ENCODE results near the gene ARHGEF26. TPM values are rescaled to one million over a fixed set of nuclear protein-coding genes. Genes with fewer than 3 reads are reported as not detected.

The ARHGEF26 gene
- total RNA-seq, 2 experiments from 2014 or later, result 0.14 to 0.16 TPM

DNA sequence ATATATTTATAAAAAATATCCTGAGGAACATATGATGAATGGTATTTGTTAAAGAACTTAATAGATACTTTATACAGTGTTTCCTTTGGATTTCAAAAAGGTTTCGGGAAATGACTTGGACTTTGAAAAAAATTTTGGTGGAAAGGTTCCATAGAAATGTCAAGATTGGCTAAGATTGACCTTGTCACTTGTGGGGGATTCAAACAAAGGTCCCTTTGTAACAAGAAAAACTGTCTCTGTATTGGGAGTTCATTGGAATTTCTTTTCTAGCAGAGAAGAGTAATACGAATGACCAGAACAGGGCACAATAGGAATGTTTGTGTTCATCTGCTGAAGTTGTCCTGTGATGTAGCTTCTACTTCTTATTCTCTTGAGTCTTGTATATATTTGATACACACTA is 43.2 kb downstream of the ARHGEF26 start:
- CTCF ChIA-PET, result interaction anchor here (1.5 kb wide), 1 partner anchor 89 kb away, joined by 4 read pairs; no protein-coding TSS in a partner anchor
- Mint-ChIP-seq H3K36me3 (ENCODE audit: low read depth) (no peaks in the 10 kb centered on the region), H3K9me3 (ENCODE audit: low read depth) (no peaks in the 10 kb centered on the region), H3K4me1 (no peaks in the 10 kb centered on the region), H3K27ac (no peak overlapping the region), H3K27me3 (peaks cover 5% of the 10 kb centered on the region), H3K4me3 (no peak overlapping the region)
- intact Hi-C loops (cut with DNase I, micrococcal nuclease), result no loop called here
- ATAC-seq, result no peak
- POLR2A ChIA-PET, result no interaction called here
- no peak for DNase-seq

DNA sequence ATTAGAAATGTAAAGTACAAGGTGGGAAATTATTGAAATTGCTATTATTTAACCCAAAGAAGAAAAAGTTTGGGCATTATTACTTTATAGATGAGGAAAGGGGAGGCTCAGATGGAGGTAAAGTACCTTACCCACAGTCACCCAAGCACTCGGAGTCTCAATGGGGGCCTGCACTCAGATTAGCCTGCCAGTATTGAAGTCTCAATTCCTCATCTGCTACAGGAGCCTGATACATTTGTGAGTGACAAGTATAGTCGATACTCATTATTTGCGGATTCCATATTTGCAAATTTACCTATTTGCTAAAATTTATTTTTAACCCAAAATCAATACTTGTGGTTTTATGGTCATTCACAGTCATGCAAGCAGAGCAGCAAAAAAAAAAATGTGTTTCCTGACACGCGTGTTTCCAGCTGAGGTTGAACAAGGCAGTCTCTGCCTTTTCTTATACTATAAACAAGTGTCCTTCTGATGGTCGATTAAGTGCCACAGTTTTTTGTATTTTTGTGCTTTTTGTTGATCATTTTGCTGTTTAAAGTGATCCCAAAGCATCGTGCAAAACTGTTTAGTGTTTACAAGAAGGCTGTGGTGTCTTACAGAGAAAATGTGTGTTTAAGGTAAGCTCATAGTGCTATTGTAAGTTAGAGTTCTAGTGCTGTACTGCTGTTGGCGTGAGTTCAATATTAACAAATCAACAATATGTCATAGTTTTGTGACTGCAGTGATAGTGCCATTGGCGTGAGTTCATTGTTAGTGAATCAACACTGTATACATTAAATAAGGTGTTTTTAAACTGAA is 48.0 kb downstream of the ARHGEF26 start:
- H3K9me3 Mint-ChIP-seq (ENCODE audit: low read depth), result no peaks in the 10 kb centered on the region
- ATAC-seq, result no peak
- H3K27ac Mint-ChIP-seq, result no peak overlapping the region
- H3K4me3 Mint-ChIP-seq, result no peak overlapping the region
- CTCF ChIA-PET, result interaction anchor here (1.3 kb wide), 1 partner anchor 10 kb away, joined by 3 read pairs; no protein-coding TSS in a partner anchor
- no peaks in the 10 kb centered on the region for H3K4me1 Mint-ChIP-seq
- intact Hi-C loops (cut with DNase I, micrococcal nuclease), result no loop called here
- peaks cover 10% of the 10 kb centered on the region for H3K27me3 Mint-ChIP-seq
- no peaks in the 10 kb centered on the region for H3K36me3 Mint-ChIP-seq (ENCODE audit: low read depth)
- DNase-seq, result no peak
- POLR2A ChIA-PET, result no interaction called here

DNA sequence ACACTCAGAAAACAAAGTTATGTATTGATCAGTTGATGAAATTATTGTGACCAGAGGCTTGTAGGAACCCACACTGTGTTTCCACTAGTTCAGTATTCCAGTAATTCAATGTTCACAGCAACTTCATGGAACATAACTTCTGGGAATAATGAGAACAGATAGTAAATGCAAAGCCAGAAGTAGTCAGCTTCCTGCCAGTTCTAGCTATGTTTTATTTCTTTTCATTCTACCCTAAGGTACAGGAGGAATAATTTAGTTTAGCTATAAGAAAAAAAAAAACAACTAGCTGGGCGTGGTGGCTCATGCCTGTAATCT is 48.6 kb downstream of the ARHGEF26 start:
- DNase-seq, result no peak
- H3K27me3 Mint-ChIP-seq, result peaks cover 10% of the 10 kb centered on the region
- H3K4me1 Mint-ChIP-seq, result no peaks in the 10 kb centered on the region
- CTCF ChIA-PET, result no interaction called here
- H3K4me3 Mint-ChIP-seq, result no peak overlapping the region
- intact Hi-C loops (cut with DNase I, micrococcal nuclease), result no loop called here
- H3K9me3 Mint-ChIP-seq (ENCODE audit: low read depth), result no peaks in the 10 kb centered on the region
- no peaks in the 10 kb centered on the region for H3K36me3 Mint-ChIP-seq (ENCODE audit: low read depth)
- H3K27ac Mint-ChIP-seq, result no peak overlapping the region
- POLR2A ChIA-PET, result no interaction called here
- ATAC-seq, result no peak

DNA sequence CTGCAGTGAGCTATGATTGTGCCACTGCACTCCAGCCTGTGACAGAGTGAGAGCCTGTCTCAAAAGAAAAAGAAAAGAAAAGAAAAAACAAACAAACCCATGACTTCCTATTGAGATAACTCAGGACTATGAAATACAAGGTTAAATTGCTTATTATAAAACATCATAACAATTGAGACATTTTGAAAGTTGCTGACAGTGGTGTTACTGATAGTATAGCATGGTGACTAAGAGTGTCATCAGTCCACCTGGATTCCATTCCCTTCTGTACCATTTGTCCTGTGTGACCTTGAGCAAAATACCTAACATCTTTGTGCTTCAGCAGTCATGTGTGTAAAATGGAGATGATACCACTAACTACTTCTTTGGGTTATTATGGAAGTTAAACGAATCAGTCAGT is 49.1 kb downstream of the ARHGEF26 start:
- H3K27ac Mint-ChIP-seq, result no peak overlapping the region
- H3K4me3 Mint-ChIP-seq, result no peak overlapping the region
- intact Hi-C loops (cut with DNase I, micrococcal nuclease), result no loop called here
- no peaks in the 10 kb centered on the region for H3K9me3 Mint-ChIP-seq (ENCODE audit: low read depth)
- ATAC-seq (no peak), DNase-seq (no peak)
- no peaks in the 10 kb centered on the region for H3K4me1 Mint-ChIP-seq
- H3K36me3 Mint-ChIP-seq (ENCODE audit: low read depth), result no peaks in the 10 kb centered on the region
- peaks cover 10% of the 10 kb centered on the region for H3K27me3 Mint-ChIP-seq
- CTCF ChIA-PET, result no interaction called here
- POLR2A ChIA-PET, result no interaction called here

DNA sequence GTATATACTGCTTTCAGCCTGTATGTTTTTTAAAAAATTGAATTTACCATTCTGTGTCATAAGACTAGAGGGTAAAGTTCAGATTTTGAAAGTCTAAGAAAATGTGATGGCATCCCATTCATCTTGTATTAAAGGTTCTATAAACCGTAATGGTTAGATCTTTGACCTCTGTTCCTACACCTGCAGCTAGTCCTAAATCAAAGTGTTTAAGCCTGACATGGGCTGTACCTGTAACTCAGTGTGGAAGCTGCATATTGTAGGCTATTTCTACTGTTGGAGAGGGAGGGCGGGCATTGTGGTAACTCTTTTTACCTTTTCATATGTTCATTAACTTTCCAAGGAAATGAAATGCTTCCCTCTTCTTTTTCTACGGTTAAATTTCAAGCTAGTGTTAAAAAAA is 53.9 kb downstream of the ARHGEF26 start:
- Mint-ChIP-seq H3K27me3 (peaks cover 9% of the 10 kb centered on the region), H3K4me1 (no peaks in the 10 kb centered on the region), H3K36me3 (ENCODE audit: low read depth) (no peaks in the 10 kb centered on the region), H3K27ac (no peak overlapping the region), H3K4me3 (no peak overlapping the region), H3K9me3 (ENCODE audit: low read depth) (no peaks in the 10 kb centered on the region)
- no peak for DNase-seq
- CTCF ChIA-PET, result no interaction called here
- intact Hi-C loops (cut with DNase I, micrococcal nuclease), result no loop called here
- ATAC-seq, result no peak
- POLR2A ChIA-PET, result no interaction called here

DNA sequence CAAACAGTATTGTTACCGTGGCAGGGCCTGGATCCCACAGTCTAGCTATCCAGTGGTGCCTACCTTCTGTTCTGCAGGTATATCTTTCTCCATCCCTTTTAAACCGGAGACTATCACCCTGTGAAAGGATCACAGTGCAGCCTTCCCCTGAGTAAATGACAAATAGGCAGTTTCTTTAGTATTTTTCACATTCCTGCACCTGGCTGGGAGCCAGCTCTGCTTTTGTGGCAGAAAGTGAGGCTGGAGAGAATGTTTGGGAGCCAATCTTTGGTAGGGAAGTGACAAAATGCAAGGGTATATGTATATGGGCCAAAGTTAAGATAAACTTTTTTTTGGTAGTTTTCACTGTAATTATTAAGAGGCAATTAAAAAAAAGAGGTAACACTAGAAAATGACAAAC is 54.8 kb downstream of the ARHGEF26 start:
- no peaks in the 10 kb centered on the region for H3K4me1 Mint-ChIP-seq
- peaks cover 9% of the 10 kb centered on the region for H3K27me3 Mint-ChIP-seq
- POLR2A ChIA-PET, result no interaction called here
- ATAC-seq (no peak), DNase-seq (no peak)
- H3K9me3 Mint-ChIP-seq (ENCODE audit: low read depth), result no peaks in the 10 kb centered on the region
- no peak overlapping the region for H3K4me3 Mint-ChIP-seq
- H3K27ac Mint-ChIP-seq, result no peak overlapping the region
- intact Hi-C loops (cut with DNase I, micrococcal nuclease), result no loop called here
- CTCF ChIA-PET, result no interaction called here
- no peaks in the 10 kb centered on the region for H3K36me3 Mint-ChIP-seq (ENCODE audit: low read depth)

- H3K27me3 Mint-ChIP-seq, result peaks cover 12% of the 10 kb centered on the region
- ChIA-PET POLR2A (no interaction called here), CTCF (interaction anchor here (0.9 kb wide), 1 partner anchor 10 kb away, joined by 4 read pairs; no protein-coding TSS in a partner anchor)
- H3K27ac Mint-ChIP-seq, result no peak overlapping the region
- ATAC-seq (no peak), DNase-seq (no peak)
- intact Hi-C loops (cut with DNase I, micrococcal nuclease), result no loop called here
- H3K36me3 Mint-ChIP-seq (ENCODE audit: low read depth), result no peaks in the 10 kb centered on the region
- no peak overlapping the region for H3K4me3 Mint-ChIP-seq
- no peaks in the 10 kb centered on the region for H3K9me3 Mint-ChIP-seq (ENCODE audit: low read depth)
- H3K4me1 Mint-ChIP-seq, result no peaks in the 10 kb centered on the region
Observed at GRCh38 chr3:154177406-154177805, 56.2 kb downstream of the ARHGEF26 start.

- H3K27ac Mint-ChIP-seq, result no peak overlapping the region
- H3K27me3 Mint-ChIP-seq, result peaks cover 14% of the 10 kb centered on the region
- intact Hi-C loops (cut with DNase I, micrococcal nuclease), result no loop called here
- no peaks in the 10 kb centered on the region for H3K4me1 Mint-ChIP-seq
- CTCF ChIA-PET, result no interaction called here
- no peaks in the 10 kb centered on the region for H3K9me3 Mint-ChIP-seq (ENCODE audit: low read depth)
- H3K36me3 Mint-ChIP-seq (ENCODE audit: low read depth), result no peaks in the 10 kb centered on the region
- no peak for ATAC-seq
- DNase-seq, result no peak
- no peak overlapping the region for H3K4me3 Mint-ChIP-seq
- POLR2A ChIA-PET, result no interaction called here
Observed at GRCh38 chr3:154178172-154178571, 57.0 kb downstream of the ARHGEF26 start.

GRCh38 chr3:154180836-154181691 is 59.9 kb downstream of the ARHGEF26 start:
- Mint-ChIP-seq H3K9me3 (ENCODE audit: low read depth) (no peaks in the 10 kb centered on the region), H3K4me3 (no peak overlapping the region), H3K4me1 (no peaks in the 10 kb centered on the region), H3K36me3 (ENCODE audit: low read depth) (no peaks in the 10 kb centered on the region), H3K27ac (no peak overlapping the region), H3K27me3 (peaks cover 22% of the 10 kb centered on the region)
- DNase-seq (no peak), ATAC-seq (no peak)
- ChIA-PET CTCF (interaction anchor here (0.6 kb wide), 1 partner anchor 141 kb away, joined by 5 read pairs; no protein-coding TSS in a partner anchor), POLR2A (no interaction called here)
- intact Hi-C loops (cut with DNase I, micrococcal nuclease), result no loop called here

- ATAC-seq, result no peak
- H3K27me3 Mint-ChIP-seq, result peaks cover 19% of the 10 kb centered on the region
- POLR2A ChIA-PET, result no interaction called here
Observed at GRCh38 chr3:154182322-154182922, 61.2 kb downstream of the ARHGEF26 start.

GRCh38 chr3:154182975-154183374 is 61.8 kb downstream of the ARHGEF26 start:
- POLR2A ChIA-PET, result no interaction called here
- H3K36me3 Mint-ChIP-seq (ENCODE audit: low read depth), result no peaks in the 10 kb centered on the region
- H3K4me1 Mint-ChIP-seq, result no peaks in the 10 kb centered on the region
- peaks cover 17% of the 10 kb centered on the region for H3K27me3 Mint-ChIP-seq
- DNase-seq (no peak), ATAC-seq (no peak)
- H3K27ac Mint-ChIP-seq, result no peak overlapping the region
- H3K4me3 Mint-ChIP-seq, result no peak overlapping the region
- CTCF ChIA-PET, result interaction anchor here (1.3 kb wide), 1 partner anchor 71 kb away, joined by 3 read pairs; no protein-coding TSS in a partner anchor
- H3K9me3 Mint-ChIP-seq (ENCODE audit: low read depth), result no peaks in the 10 kb centered on the region
- intact Hi-C loops (cut with DNase I, micrococcal nuclease), result no loop called here

More at GRCh38 chr3:154182322-154182922, 61.2 kb downstream of the ARHGEF26 start:
- intact Hi-C loops (cut with DNase I, micrococcal nuclease), result no loop called here
- H3K27ac Mint-ChIP-seq, result no peak overlapping the region
- CTCF ChIA-PET, result interaction anchor here (1.3 kb wide), 1 partner anchor 71 kb away, joined by 3 read pairs; no protein-coding TSS in a partner anchor
- H3K4me1 Mint-ChIP-seq, result no peaks in the 10 kb centered on the region
- no peak overlapping the region for H3K4me3 Mint-ChIP-seq
- no peak for DNase-seq
- H3K9me3 Mint-ChIP-seq (ENCODE audit: low read depth), result no peaks in the 10 kb centered on the region
- H3K36me3 Mint-ChIP-seq (ENCODE audit: low read depth), result no peaks in the 10 kb centered on the region

GRCh38 chr3:154184582-154184981 is 63.4 kb downstream of the ARHGEF26 start:
- no peaks in the 10 kb centered on the region for H3K36me3 Mint-ChIP-seq (ENCODE audit: low read depth)
- intact Hi-C loops (cut with DNase I, micrococcal nuclease), result no loop called here
- DNase-seq (no peak), ATAC-seq (no peak)
- H3K4me1 Mint-ChIP-seq, result no peaks in the 10 kb centered on the region
- POLR2A ChIA-PET, result no interaction called here
- CTCF ChIA-PET, result no interaction called here
- H3K4me3 Mint-ChIP-seq, result no peak overlapping the region
- H3K27ac Mint-ChIP-seq, result no peak overlapping the region
- no peaks in the 10 kb centered on the region for H3K9me3 Mint-ChIP-seq (ENCODE audit: low read depth)
- H3K27me3 Mint-ChIP-seq, result peaks cover 15% of the 10 kb centered on the region
